Fibroblast of skin of left biceps (primary cell): ENCODE measurements around the gene MPO.

Experiments
- DNase-seq, 2 experiments: peaks; one replicate each; pipeline ENCODE4 v3.0.0-alpha.2; 2013; ENCODE audit warnings: low read depth in 2 of 2

The MPO gene

GRCh38 chr17:58306131-58306951, 25.6 kb upstream of the MPO start:
- DNase-seq: no peak

DNA sequence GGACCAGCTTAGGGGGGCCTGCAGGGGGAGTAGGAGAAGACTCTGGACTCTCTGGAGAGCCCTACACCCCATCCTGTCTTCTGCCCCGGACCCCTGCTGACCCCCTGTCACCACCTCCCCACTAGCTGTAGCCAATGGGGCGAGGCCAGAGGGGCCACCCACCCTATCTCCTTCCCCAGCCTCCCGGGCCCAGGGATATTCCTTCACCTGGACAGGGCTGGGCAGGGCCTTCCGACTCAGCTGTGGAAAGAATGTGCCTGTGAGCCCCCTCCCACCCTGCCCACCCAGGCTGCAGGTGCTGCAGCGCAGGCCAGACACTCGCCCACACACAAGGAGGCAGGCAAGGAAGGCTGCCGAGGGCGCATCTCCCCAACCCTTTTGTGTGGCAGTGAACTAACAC, 24.9 kb upstream of the MPO start:
- no peak for DNase-seq

- no peak for DNase-seq
These were observed 24.2 kb upstream of the MPO start for GRCh38 chr17:58304750-58305486.

DNA sequence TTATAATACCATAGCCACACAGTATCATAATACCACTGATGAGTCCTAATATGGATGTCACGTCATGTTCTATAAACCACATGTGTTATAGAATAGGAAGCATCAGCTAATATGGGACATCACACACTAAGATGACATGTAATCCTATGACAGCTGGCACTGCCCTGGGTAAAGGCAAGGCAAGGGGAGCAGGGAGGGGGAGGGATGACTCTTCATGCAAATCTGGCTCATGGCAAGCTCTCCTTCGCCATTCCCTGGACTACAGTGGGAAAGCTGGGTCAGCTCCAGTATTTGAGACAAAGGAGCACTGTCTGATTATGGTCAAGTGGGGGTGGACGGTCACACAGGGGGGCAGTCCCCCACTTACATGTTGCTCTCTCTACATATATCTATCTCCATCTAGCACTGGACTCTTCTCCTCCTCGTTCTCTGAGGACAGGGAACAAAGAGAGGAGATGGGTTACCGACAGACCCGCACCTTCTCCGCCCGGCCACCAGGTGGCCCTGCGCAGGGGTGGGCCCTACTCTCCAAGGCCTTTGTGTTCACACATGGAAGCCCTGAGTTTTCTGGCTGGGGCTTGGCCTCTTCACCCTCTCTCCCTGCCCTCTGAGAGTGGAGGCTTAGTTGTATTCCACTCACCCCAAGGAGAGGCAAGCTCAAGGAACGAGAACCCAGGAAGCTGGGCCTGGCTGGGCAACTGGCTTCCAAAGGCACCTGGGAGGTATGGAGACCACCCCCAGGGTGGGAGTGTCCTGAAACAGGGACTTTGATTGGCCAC, 23.4 kb upstream of the MPO start:
- peak in 1 of 2 experiments; percentile 5 for DNase-seq

- DNase-seq: no peak
These were observed 22.3 kb upstream of the MPO start for GRCh38 chr17:58302919-58303585.

GRCh38 chr17:58302171-58302918, 21.6 kb upstream of the MPO start:
- DNase-seq: no peak

GRCh38 chr17:58301504-58302150, 20.9 kb upstream of the MPO start:
- no peak for DNase-seq

- no peak for DNase-seq
These were observed 19.6 kb upstream of the MPO start for GRCh38 chr17:58300336-58300735.

- DNase-seq: no peak
These were observed 13.3 kb upstream of the MPO start for GRCh38 chr17:58294034-58294433.

DNA sequence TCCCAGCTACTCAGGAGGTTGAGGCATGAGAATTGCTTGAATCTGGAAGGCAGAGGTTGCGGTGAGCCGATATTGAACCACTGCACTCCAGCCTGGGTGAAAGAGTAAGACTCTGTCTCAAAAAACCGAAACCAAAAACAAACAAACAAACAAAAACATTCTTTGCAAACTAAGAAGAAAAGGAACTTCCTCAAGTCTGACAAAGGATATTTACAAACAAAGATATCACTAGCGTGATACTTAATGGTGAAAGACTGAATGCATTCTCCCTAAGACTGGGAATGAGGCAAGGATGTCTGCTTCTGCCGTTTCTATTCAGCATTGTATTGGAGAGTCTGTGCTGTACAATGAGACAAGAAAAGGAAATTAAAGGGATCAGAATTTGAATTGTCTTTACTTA, 10.5 kb upstream of the MPO start:
- DNase-seq: no peak

DNA sequence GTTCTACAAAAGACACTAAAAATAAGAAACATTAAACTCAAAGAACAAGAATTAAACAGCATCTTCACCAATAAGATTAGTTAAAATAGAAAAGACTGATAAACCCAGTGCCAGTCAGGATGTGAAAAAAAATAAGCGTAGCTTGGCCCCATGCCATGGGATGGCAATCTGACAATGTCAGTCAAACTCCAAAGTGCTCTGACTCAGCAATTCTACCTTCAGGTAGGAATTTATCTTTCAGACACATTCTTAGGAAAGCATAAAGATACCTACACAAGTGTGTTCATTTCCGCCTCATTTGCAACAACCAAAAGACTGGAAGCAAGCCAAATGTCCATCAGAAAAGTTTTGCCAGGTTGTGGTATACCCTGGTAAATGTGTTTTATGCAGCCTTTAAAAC, 9.1 kb upstream of the MPO start:
- DNase-seq: no peak

DNA sequence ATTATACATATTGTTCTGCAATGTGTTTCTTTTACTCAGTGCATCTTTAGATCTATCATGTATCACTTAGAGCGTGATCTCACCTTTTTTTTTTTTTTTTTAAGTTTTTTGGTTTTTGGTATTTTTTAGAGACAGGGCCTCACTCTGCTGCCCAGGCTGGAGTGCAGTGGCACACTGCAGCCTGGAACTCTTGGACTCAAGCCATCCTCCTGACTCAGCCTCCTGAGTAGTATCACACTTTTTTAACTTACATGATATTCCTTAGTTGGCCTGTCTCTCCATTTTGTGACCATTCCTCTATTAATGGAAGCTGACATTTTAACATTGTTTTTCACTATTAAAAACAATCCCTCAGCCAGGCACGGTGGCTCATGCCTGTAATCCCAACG, 4.7 kb upstream of the MPO start:
- no peak for DNase-seq

DNA sequence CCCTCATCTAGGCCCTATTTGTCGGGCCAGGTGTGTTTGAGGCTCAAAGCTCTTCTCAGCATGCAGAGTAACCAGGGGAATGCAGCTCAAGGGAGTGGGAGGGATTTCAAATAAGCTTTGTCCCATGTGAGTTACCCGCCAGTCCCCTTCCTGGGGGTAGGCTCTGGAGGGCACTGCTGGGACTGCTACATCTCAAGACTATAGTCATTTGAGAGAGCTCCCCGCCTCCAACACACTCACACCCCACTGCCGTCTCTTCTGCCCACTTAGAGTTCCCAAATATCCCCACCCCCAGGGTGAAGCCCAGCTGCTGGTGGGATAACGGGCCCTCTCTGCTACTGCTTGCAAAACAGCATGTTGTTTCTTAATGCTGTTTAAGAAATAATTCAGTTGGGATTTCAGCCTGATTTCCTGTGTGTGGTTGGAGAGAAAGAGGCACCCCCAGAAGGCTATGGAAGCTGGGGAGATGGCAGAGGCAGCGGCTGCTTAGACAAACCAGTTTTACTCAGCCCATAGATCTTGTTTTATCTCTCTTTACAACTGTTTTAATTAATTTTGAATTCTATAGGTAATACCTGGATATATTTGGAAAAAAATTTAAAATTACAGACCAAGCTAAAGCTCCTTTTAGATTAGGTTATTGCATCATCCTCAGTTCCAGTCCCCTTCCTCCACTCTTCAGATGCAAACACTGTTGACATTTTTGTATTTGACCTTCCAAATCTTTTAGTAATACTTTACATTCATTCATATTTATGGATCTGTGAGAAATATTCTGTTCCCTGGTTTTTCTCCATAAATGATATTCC, 4.1 kb upstream of the MPO start:
- no peak for DNase-seq

GRCh38 chr17:58283674-58284612, 3.2 kb upstream of the MPO start:
- DNase-seq: no peak

- DNase-seq: no peak
These were observed 1.7 kb upstream of the MPO start for GRCh38 chr17:58282442-58282841.

GRCh38 chr17:58281511-58282011, 826 bp upstream of the MPO start:
- DNase-seq: no peak

DNA sequence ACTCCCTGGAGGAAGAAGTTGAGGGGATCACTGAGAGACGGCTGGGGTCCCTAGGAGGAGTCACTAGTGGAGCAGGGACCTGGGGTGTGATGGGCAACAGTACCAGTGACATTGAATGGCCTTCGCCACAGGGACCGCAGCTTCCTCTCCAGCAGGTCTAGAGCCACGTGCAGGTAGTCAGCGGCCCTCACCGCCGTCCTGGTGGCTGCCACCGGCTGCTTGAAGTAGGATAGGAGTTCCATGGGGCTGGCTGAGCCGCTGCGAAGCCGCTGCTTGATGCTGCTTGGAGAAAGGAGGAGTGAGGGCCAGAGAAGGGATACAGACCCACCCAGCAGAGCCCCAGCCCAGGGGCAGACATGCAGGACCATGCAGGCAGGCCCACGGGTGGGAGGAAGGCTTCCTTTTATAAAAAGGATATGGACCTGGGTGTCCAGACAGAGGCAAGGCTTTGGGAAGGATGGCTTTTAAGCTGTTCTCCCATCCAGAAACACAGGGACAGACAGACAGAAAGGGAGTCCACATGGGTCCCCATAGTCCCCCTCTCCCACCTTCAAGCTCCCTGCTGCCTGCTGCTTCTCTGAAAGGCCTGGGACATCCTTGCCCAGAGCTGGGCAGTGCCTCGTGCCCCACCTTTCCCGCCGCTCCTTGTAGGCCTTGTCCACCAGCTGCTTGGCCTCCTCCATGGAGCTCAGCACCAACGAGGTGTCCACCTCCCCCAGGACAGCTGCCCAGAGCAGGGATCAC, 827 bp downstream of the MPO start:
- no peak for DNase-seq
